Activated T-helper 9 cell treated with anti-CD3 and anti-CD28 coated beads, Interleukin-2, amount 50 U/mL, for 16 hours (primary cell): ENCODE results near the gene NEURL1.
"Not testable (repeated sequence)": the region's sequence is repeated elsewhere in the genome, so short reads cannot be mapped to it uniquely, and the experiment has no call there.

Source experiments
- DNase-seq: peaks from one replicate; pipeline ENCODE4 v3.0.0-alpha.2; 2020; ENCODE audit warnings: low read depth

Gene NEURL1

GRCh38 chr10:103607051-103607450 is 113.5 kb downstream of the NEURL1 start:
- not testable (repeated sequence) for DNase-seq

GRCh38 chr10:103608056-103608455 is 114.6 kb downstream of the NEURL1 start:
- not testable (repeated sequence) for DNase-seq

- DNase-seq = no peak
Measured at GRCh38 chr10:103609231-103610082, 116.0 kb downstream of the NEURL1 start.

GRCh38 chr10:103610083-103610472 is 116.6 kb downstream of the NEURL1 start:
- DNase-seq = no peak

GRCh38 chr10:103610921-103611511 is 117.5 kb downstream of the NEURL1 start:
- no peak for DNase-seq

GRCh38 chr10:103612462-103613365 is 119.2 kb downstream of the NEURL1 start:
- DNase-seq = no peak

- no peak for DNase-seq
Measured at GRCh38 chr10:103613616-103614015, 120.1 kb downstream of the NEURL1 start.

- DNase-seq = no peak
Measured at GRCh38 chr10:103614306-103615158, 121.0 kb downstream of the NEURL1 start.

GRCh38 chr10:103616705-103617601 is 123.4 kb downstream of the NEURL1 start:
- DNase-seq = no peak

GRCh38 chr10:103617602-103618385 is 124.3 kb downstream of the NEURL1 start:
- no peak for DNase-seq

GRCh38 chr10:103618575-103619423 is 125.3 kb downstream of the NEURL1 start:
- no peak for DNase-seq

- no peak for DNase-seq
Measured at GRCh38 chr10:103619424-103620351, 126.2 kb downstream of the NEURL1 start.

GRCh38 chr10:103620352-103620740 is 126.8 kb downstream of the NEURL1 start:
- no peak for DNase-seq

GRCh38 chr10:103620891-103621782 is 127.6 kb downstream of the NEURL1 start:
- no peak for DNase-seq

- DNase-seq = no peak
Measured at GRCh38 chr10:103621783-103622125, 128.2 kb downstream of the NEURL1 start.

- DNase-seq = no peak
Measured at GRCh38 chr10:103622286-103622685, 128.8 kb downstream of the NEURL1 start.
